IMR-90 (cell line): ENCODE measurements around the gene EHBP1. TPM values are rescaled to one million over a fixed set of nuclear protein-coding genes. Genes with fewer than 3 reads are reported as not detected.
A peak's percentile ranks its signal among the peaks of the same experiment; 100 is the strongest.

Source experiments
- ATAC-seq: fragments of 200-7000 bp; cut with Tn5 transposase; 2 replicates; pipeline ENCODE4 v1.9.1; 2020; ENCODE audit warnings: low read depth, mild to moderate bottlenecking, moderate library complexity
- BruUV-seq: library from RNA; stranded (reverse); fragments of 400-500 nt; replicated peaks from 2 replicates; lab custom pipeline; 2021; lab: Mats Ljungman, UMichigan
- CTCF ChIA-PET: fragments of 300-600 bp; formaldehyde crosslinking; extraction: SDS; loops from one replicate; lab custom pipeline; 2021; ENCODE audit warnings: antibody characterized with exemption; lab: Yijun Ruan, JAX
- POLR2A ChIA-PET: fragments of 300-600 bp; sonication (Branson Sonifier 250); formaldehyde crosslinking; loops from one replicate; lab custom pipeline; 2022; ENCODE audit warnings: antibody characterized with exemption; ENCODE audit not compliant: unreplicated experiment; lab: Charles Lee
- DNase-seq: peaks from one replicate; pipeline ENCODE4 v3.0.0; 2013
- H2AFZ ChIP-seq: replicated peaks from 2 replicates; pipeline ENCODE3; 2013; ENCODE audit warnings: low read length, mild to moderate bottlenecking; ENCODE audit not compliant: poor library complexity
- H2AK5ac ChIP-seq: 2 replicates; pipeline ENCODE4 v1.6.1; 2013; ENCODE audit warnings: low read depth, low read length, inconsistent platforms
- H2AK9ac ChIP-seq: replicated peaks from 2 replicates; pipeline ENCODE3; 2013; ENCODE audit warnings: mild to moderate bottlenecking, low read depth, low read length, moderate library complexity; ENCODE audit not compliant: poor library complexity
- H2BK120ac ChIP-seq: 2 replicates; pipeline ENCODE4 v1.6.1; 2013; ENCODE audit warnings: low read depth, low read length, inconsistent platforms
- H2BK15ac ChIP-seq: 3 replicates; pipeline ENCODE4 v1.6.1; 2013; ENCODE audit warnings: low read depth, low read length, inconsistent platforms
- H2BK20ac ChIP-seq: 2 replicates; pipeline ENCODE4 v1.6.1; 2013; ENCODE audit warnings: low read depth, mild to moderate bottlenecking, inconsistent platforms, low read length, moderate library complexity
- H2BK5ac ChIP-seq: 2 replicates; pipeline ENCODE4 v1.6.1; 2013; ENCODE audit warnings: mild to moderate bottlenecking, low read depth, low read length, inconsistent platforms; ENCODE audit not compliant: poor library complexity, severe bottlenecking
- H3K14ac ChIP-seq: replicated peaks from 2 replicates; pipeline ENCODE4 v1.6.1; 2013; ENCODE audit warnings: low read depth, low read length, inconsistent platforms
- H3K18ac ChIP-seq: 2 replicates; pipeline ENCODE4 v1.6.1; 2013; ENCODE audit warnings: low read depth, low read length, control low read depth
- H3K23ac ChIP-seq: 2 replicates; pipeline ENCODE4 v1.6.1; 2013; ENCODE audit warnings: low read depth, low read length, inconsistent platforms
- H3K27ac ChIP-seq: 2 replicates; pipeline ENCODE4 v1.5.1; 2013; ENCODE audit warnings: mild to moderate bottlenecking, control low read depth, low read length; ENCODE audit not compliant: insufficient read depth
- H3K27me3 ChIP-seq: 2 replicates; pipeline ENCODE4 v1.6.1; 2013; ENCODE audit warnings: low read length; ENCODE audit not compliant: control insufficient read depth, insufficient read depth
- H3K36me3 ChIP-seq: 2 replicates; pipeline ENCODE4 v1.6.1; 2013; ENCODE audit warnings: low read length, mixed read lengths; ENCODE audit not compliant: control insufficient read depth, insufficient read depth
- H3K4ac ChIP-seq: 2 replicates; pipeline ENCODE4 v1.6.1; 2013; ENCODE audit warnings: low read depth, low read length, inconsistent platforms
- H3K4me1 ChIP-seq: 2 replicates; pipeline ENCODE4 v1.6.1; 2013; ENCODE audit warnings: low read length, mixed read lengths; ENCODE audit not compliant: control insufficient read depth, insufficient read depth
- H3K4me2 ChIP-seq: 2 replicates; pipeline ENCODE4 v1.6.1; 2013; ENCODE audit warnings: low read depth, mild to moderate bottlenecking, control low read depth, low read length, moderate library complexity
- H3K4me3 ChIP-seq: 2 replicates; pipeline ENCODE4 v1.5.1; 2013; ENCODE audit warnings: low read depth, mild to moderate bottlenecking, control low read depth, low read length, moderate library complexity; ENCODE audit not compliant: insufficient read depth
- H3K56ac ChIP-seq: 2 replicates; pipeline ENCODE4 v1.6.1; 2013; ENCODE audit warnings: low read length, inconsistent platforms; ENCODE audit not compliant: insufficient read depth; ENCODE audit errors: extremely low read depth
- H3K79me1 ChIP-seq, 2 experiments: 2 replicates each; pipeline ENCODE4 v1.6.1; 2013; ENCODE audit warnings: low read length in 2 of 2, inconsistent platforms in 1 of 2, low read depth in 1 of 2
- H3K9ac ChIP-seq: 2 replicates; pipeline ENCODE4 v1.6.1; 2013; ENCODE audit warnings: low read depth, low read length, control low read depth
- H3K9me1 ChIP-seq: 2 replicates; pipeline ENCODE4 v1.6.1; 2013; ENCODE audit warnings: low read length, inconsistent platforms; ENCODE audit not compliant: insufficient read depth
- H3K9me3 ChIP-seq: 2 replicates; pipeline ENCODE4 v1.6.1; 2013; ENCODE audit warnings: low read length; ENCODE audit not compliant: control insufficient read depth, insufficient read depth
- H4K20me1 ChIP-seq: 2 replicates; pipeline ENCODE4 v1.6.1; 2013; ENCODE audit warnings: low read length, inconsistent platforms; ENCODE audit not compliant: insufficient read depth
- H4K5ac ChIP-seq: 2 replicates; pipeline ENCODE4 v1.6.1; 2013; ENCODE audit warnings: mild to moderate bottlenecking, low read depth, low read length, control low read depth
- H4K8ac ChIP-seq, 2 experiments: 2 replicates each; pipeline ENCODE4 v1.6.1; 2013; ENCODE audit warnings: low read depth in 2 of 2, low read length in 2 of 2, control low read depth in 1 of 2, inconsistent platforms in 1 of 2
- H4K91ac ChIP-seq: 2 replicates; pipeline ENCODE4 v1.6.1; 2013; ENCODE audit warnings: low read depth, low read length, inconsistent platforms; ENCODE audit not compliant: insufficient read depth
- BHLHE40 ChIP-seq: fragments of 150-350 bp; IDR thresholded peaks from 2 replicates; pipeline ENCODE4 v1.6.1; 2016; ENCODE audit warnings: mild to moderate bottlenecking, low read depth, low read length
- CEBPB ChIP-seq: IDR thresholded peaks from 2 replicates; pipeline ENCODE4 v1.6.1; 2012; ENCODE audit warnings: low read depth, low read length, improper control_type of control experiment
- CHD1 ChIP-seq: IDR thresholded peaks from 2 replicates; pipeline ENCODE4 v1.6.1; 2012; ENCODE audit warnings: low read depth, low read length, improper control_type of control experiment
- CTCF ChIP-seq: conservative IDR thresholded peaks from 2 replicates; pipeline ENCODE4 v1.5.1; 2012; ENCODE audit warnings: mild to moderate bottlenecking, low read depth, low read length, improper control_type of control experiment
- ELK1 ChIP-seq: fragments of 150-350 bp; IDR thresholded peaks from 2 replicates; pipeline ENCODE4 v1.6.1; 2016; ENCODE audit warnings: low read depth, mild to moderate bottlenecking, low read length, moderate library complexity, borderline replicate concordance
- FOS ChIP-seq: fragments of 150-350 bp; IDR thresholded peaks from 2 replicates; pipeline ENCODE4 v1.6.1; 2016; ENCODE audit warnings: low read depth, low read length
- MAZ ChIP-seq: IDR thresholded peaks from 2 replicates; pipeline ENCODE4 v1.6.1; 2012; ENCODE audit warnings: low read depth, mild to moderate bottlenecking, low read length, improper control_type of control experiment, moderate library complexity, borderline replicate concordance
- MXI1 ChIP-seq: IDR thresholded peaks from 2 replicates; pipeline ENCODE4 v1.6.1; 2012; ENCODE audit warnings: low read depth, mild to moderate bottlenecking, low read length, moderate library complexity, borderline replicate concordance
- NFE2L2 ChIP-seq: fragments of 150-350 bp; IDR thresholded peaks from 2 replicates; pipeline ENCODE4 v1.6.1; 2016; ENCODE audit warnings: low read depth, mild to moderate bottlenecking, low read length
- RAD21 ChIP-seq: IDR thresholded peaks from 2 replicates; pipeline ENCODE4 v1.6.1; 2012; ENCODE audit warnings: low read length, improper control_type of control experiment
- RFX5 ChIP-seq: IDR thresholded peaks from 2 replicates; pipeline ENCODE4 v1.8.0; 2012; ENCODE audit warnings: low read depth, mild to moderate bottlenecking, low read length, moderate library complexity
- SMC3 ChIP-seq: fragments of 150-350 bp; IDR thresholded peaks from 2 replicates; pipeline ENCODE4 v1.6.1; 2016; ENCODE audit warnings: low read depth, mild to moderate bottlenecking, antibody characterized with exemption, low read length, moderate library complexity
- USF2 ChIP-seq: fragments of 150-350 bp; IDR thresholded peaks from 2 replicates; pipeline ENCODE4 v1.6.1; 2017; ENCODE audit warnings: mild to moderate bottlenecking, antibody characterized with exemption, low read length, low read depth
- WGBS, 2 experiments: methylation state at CpG; one replicate each; pipeline versions ENCODE4 v1.1.5 to v1.1.7; 2013; ENCODE audit warnings: missing lambda C conversion rate in 2 of 2; ENCODE audit not compliant: insufficient read length in 1 of 2; ENCODE audit errors: extremely low coverage in 2 of 2; 5-methylcytosine and 5-hydroxymethylcytosine counted together
- dilution Hi-C: fragments of 300-500 bp; cut with HindIII; formaldehyde crosslinking; loops from one replicate; pipeline ENCODE4 v1.14.3; 2018; ENCODE audit warnings: low sequenced_read_pairs; ENCODE audit not compliant: unreplicated experiment
- in situ Hi-C: fragments of 300-500 bp; cut with MboI; formaldehyde crosslinking; loops from 3 replicates; pipeline ENCODE4 v1.14.3; 2019; ENCODE audit warnings: low sequenced_read_pairs, inconsistent platforms, mixed read lengths
- intact Hi-C: fragments of 100-400 bp; cut with micrococcal nuclease; formaldehyde crosslinking; loops from 2 replicates; pipeline ENCODE4 v1.10.0; 2022
- polyA plus RNA-seq, 3 experiments: library from polyadenylated mRNA; depleted of rRNA; stranded (reverse); fragments of >200 nt; gene quantifications; 2 replicates each; pipeline ENCODE4 v1.2.3, GENCODE V29; 2012; ENCODE audit warnings: low replicate concordance in 1 of 3
- total RNA-seq: library from RNA; depleted of rRNA; stranded (reverse); fragments of >200 nt; gene quantifications from 2 replicates; pipeline ENCODE4 v1.2.3, GENCODE V29; 2012

The EHBP1 gene
- total and polyA plus RNA-seq, 2 of the 4 experiments (the other 2 are of a cell fraction): 28.3 to 44.4 TPM

GRCh38 chr2:63055226-63056106 lies 350.0 kb downstream of the EHBP1 start:
- TF ChIP-seq RAD21: no peak
- no peak for TF ChIP-seq BHLHE40
- TF ChIP-seq CEBPB: no peak
- TF ChIP-seq RFX5: no peak
- TF ChIP-seq CTCF: no peak
- TF ChIP-seq SMC3: no peak
- TF ChIP-seq ELK1: no peak
- TF ChIP-seq MXI1: no peak
- no peak for TF ChIP-seq USF2
- TF ChIP-seq FOS: no peak
- TF ChIP-seq MAZ: no peak
- TF ChIP-seq CHD1: no peak
- no peak for TF ChIP-seq NFE2L2
- Histone ChIP-seq H4K91ac (no peak overlapping the region), H4K8ac (no peak overlapping the region), H3K9ac (no peak overlapping the region), H2BK5ac (no peak overlapping the region), H3K4me2 (peak overlapping the region; percentile 36), H2AFZ (peak overlapping the region; percentile 76), H3K27ac (no peak overlapping the region), H3K4ac (no peak overlapping the region), H2AK5ac (no peak overlapping the region), H3K23ac (peak overlapping the region; percentile 52; the same call in 1 of the 2 replicates), H3K18ac (no peak overlapping the region), H2BK15ac (no peak overlapping the region), H2BK20ac (no peak overlapping the region), H3K4me3 (no peak overlapping the region), H2AK9ac (peak overlapping the region; percentile 49), H3K9me1 (peaks cover 3% of the 10 kb centered on the region; the same call in 1 of the 2 replicates), H4K5ac (no peak overlapping the region), H3K56ac (no peak overlapping the region), H3K79me1 (no peaks in the 10 kb centered on the region), H3K14ac (no peak overlapping the region), H4K20me1 (peaks cover 10% of the 10 kb centered on the region; the same call in 1 of the 2 replicates), H2BK120ac (no peak overlapping the region), H3K36me3 (no peaks in the 10 kb centered on the region), H3K27me3 (peaks cover 96% of the 10 kb centered on the region), H3K9me3 (peaks cover 35% of the 10 kb centered on the region; the same call in 1 of the 2 replicates), H3K4me1 (peaks cover 2% of the 10 kb centered on the region; the same call in 1 of the 2 replicates)
- POLR2A ChIA-PET: no interaction called here
- ATAC-seq (peak; percentile 24), DNase-seq (no peak)
- intact Hi-C loops: no loop called here
- in situ Hi-C loops: no loop called here
- WGBS, 2 experiments: 8% methylated on average over 30 of the region's 63 CpGs; no CpG with 5 or more reads in 1 of the 2 experiments
- CTCF ChIA-PET: no interaction called here
- dilution Hi-C loops: no loop called here
- BruUV-seq: no TSS peak
